GM12878 (cell line): ENCODE data around the gene ZNF276. TPM values are rescaled to one million over a fixed set of nuclear protein-coding genes. Genes with fewer than 3 reads are reported as not detected.

Experiments used
- ATAC-seq: fragments of 200-7000 bp; cut with Tn5 transposase; 3 replicates; pipeline ENCODE4 v1.9.1; 2020; ENCODE audit warnings: mild to moderate bottlenecking, moderate library complexity
- BruUV-seq: library from RNA; stranded (reverse); fragments of 400-500 nt; replicated peaks from 2 replicates; lab custom pipeline; 2021; lab: Mats Ljungman, UMichigan
- CTCF ChIA-PET: fragments of 300-600 bp; sonication (Branson Sonifier 250); formaldehyde crosslinking; extraction: SDS; loops from one replicate; lab custom pipeline; 2021; ENCODE audit warnings: inconsistent platforms; lab: Yijun Ruan, JAX
- POLR2A ChIA-PET: fragments of 350-600 bp; formaldehyde crosslinking; extraction: SDS; loops from one replicate; lab custom pipeline; 2021; ENCODE audit warnings: inconsistent platforms; lab: Charles Lee
- RAD21 ChIA-PET: fragments of 300-600 bp; sonication (Branson Sonifier 250); formaldehyde crosslinking; loops from one replicate; lab custom pipeline; 2023; ENCODE audit warnings: antibody characterized with exemption; ENCODE audit not compliant: unreplicated experiment; lab: Charles Lee
- SMC1A ChIA-PET: fragments of 300-600 bp; sonication (Branson Sonifier 250); formaldehyde crosslinking; loops from one replicate; lab custom pipeline; 2023; ENCODE audit not compliant: unreplicated experiment, uncharacterized antibody; lab: Charles Lee
- DNase-seq: peaks from one replicate; pipeline ENCODE4 v3.0.0-alpha.2; 2011; ENCODE audit warnings: low read depth, low spot score
- FAIRE-seq: peaks from 3 replicates; lab custom pipeline; 2011; peaks lifted over from hg19 to GRCh38; lab: Jason Lieb, UNC
- H2AFZ ChIP-seq: 2 replicates; pipeline ENCODE4 v1.6.0; 2011; ENCODE audit warnings: low read depth, low read length, control low read depth; ENCODE audit not compliant: control insufficient read depth
- H3K27ac ChIP-seq: 2 replicates; pipeline ENCODE4 v1.5.1; 2011; ENCODE audit warnings: control low read depth; ENCODE audit not compliant: control insufficient read depth, insufficient read depth
- H3K27me3 ChIP-seq, 2 experiments: replicated peaks in 1 of 2; 2 replicates each; pipeline versions ENCODE4 v1.6.0 to v1.6.1; 2011; ENCODE audit warnings: low read length in 1 of 2; ENCODE audit not compliant: control insufficient read depth in 2 of 2, insufficient read depth in 2 of 2
- H3K36me3 ChIP-seq, 2 experiments: 2 replicates each; pipeline ENCODE4 v1.5.1; 2011; ENCODE audit warnings: low read length in 1 of 2; ENCODE audit not compliant: control insufficient read depth in 2 of 2, insufficient read depth in 2 of 2
- H3K4me1 ChIP-seq: 2 replicates; pipeline ENCODE4 v1.6.1; 2011; ENCODE audit warnings: mild to moderate bottlenecking, low read length, moderate library complexity, mixed read lengths; ENCODE audit not compliant: control insufficient read depth, insufficient read depth
- H3K4me2 ChIP-seq: 2 replicates; pipeline ENCODE4 v1.6.0; 2011; ENCODE audit warnings: control low read depth; ENCODE audit not compliant: control insufficient read depth, insufficient read depth
- H3K4me3 ChIP-seq: fragments of 200-600 bp; sonication (generic); 2 replicates; pipeline ENCODE4 v1.5.1; 2016
- H3K79me2 ChIP-seq: 2 replicates; pipeline ENCODE4 v1.6.0; 2011; ENCODE audit warnings: low read length; ENCODE audit not compliant: control insufficient read depth, insufficient read depth
- H3K9ac ChIP-seq: 2 replicates; pipeline ENCODE4 v1.8.0; 2011; ENCODE audit warnings: low read length, control low read depth, mixed read lengths; ENCODE audit not compliant: control insufficient read depth, insufficient read depth
- H3K9me3 ChIP-seq: replicated peaks from 3 replicates; pipeline ENCODE4 v1.5.1; 2011; ENCODE audit warnings: mild to moderate bottlenecking, low read length; ENCODE audit not compliant: control insufficient read depth, insufficient read depth
- H4K20me1 ChIP-seq: 2 replicates; pipeline ENCODE4 v1.6.0; 2011; ENCODE audit not compliant: control insufficient read depth, insufficient read depth
- BRCA1 ChIP-seq: IDR thresholded peaks from 2 replicates; pipeline ENCODE4 v1.6.1; 2011; ENCODE audit warnings: low read depth, low read length, improper control_type of control experiment
- CHD4 ChIP-seq: fragments of 200-600 bp; sonication (generic); IDR thresholded peaks from 2 replicates; pipeline ENCODE4 v1.6.1; 2016; ENCODE audit warnings: mild to moderate bottlenecking
- CTCF ChIP-seq, 3 experiments: IDR thresholded peaks in 2 of 3; conservative IDR thresholded peaks in 1 of 3; 2 replicates each; pipeline ENCODE4 v1.5.1; 2011; ENCODE audit warnings: low read depth in 3 of 3, low read length in 3 of 3, mild to moderate bottlenecking in 3 of 3, control low read depth in 2 of 3, moderate library complexity in 2 of 3, inconsistent platforms in 1 of 3, mixed read lengths in 1 of 3; ENCODE audit not compliant: control insufficient read depth in 2 of 3, insufficient read depth in 1 of 3; ENCODE audit errors: extremely low read depth in 1 of 3
- EGR1 ChIP-seq, 2 experiments: IDR thresholded peaks; 1 replicate in 1 of 2; 2 replicates in 1 of 2; pipeline ENCODE4 v1.6.1; 2011 to 2012; ENCODE audit warnings: low read depth in 2 of 2, low read length in 2 of 2, borderline replicate concordance in 1 of 2, mild to moderate bottlenecking in 1 of 2, moderate library complexity in 1 of 2
- ESRRA ChIP-seq: IDR thresholded peaks from 2 replicates; pipeline ENCODE4 v1.6.1; 2012; ENCODE audit warnings: mild to moderate bottlenecking, low read length, improper control_type of control experiment
- HCFC1 ChIP-seq: fragments of 150-350 bp; IDR thresholded peaks from 2 replicates; pipeline ENCODE4 v1.6.1; 2014; ENCODE audit warnings: low read length
- IKZF1 ChIP-seq: fragments of 450-650 bp; conservative IDR thresholded peaks from 2 replicates; pipeline ENCODE4 v1.6.1; 2017; ENCODE audit warnings: antibody characterized with exemption, mild to moderate bottlenecking
- LARP7 ChIP-seq: fragments of 450-650 bp; IDR thresholded peaks from 2 replicates; pipeline ENCODE4 v1.6.1; 2017; ENCODE audit warnings: mild to moderate bottlenecking
- NR2C1 ChIP-seq: fragments of 450-650 bp; IDR thresholded peaks from 2 replicates; pipeline ENCODE4 v1.6.1; 2017; ENCODE audit warnings: antibody characterized with exemption, mild to moderate bottlenecking, moderate library complexity
- PML ChIP-seq: IDR thresholded peaks from 2 replicates; pipeline ENCODE4 v1.6.1; 2012; ENCODE audit warnings: low read length, inconsistent platforms
- RAD21 ChIP-seq: IDR thresholded peaks from 2 replicates; pipeline ENCODE4 v1.6.1; 2011; ENCODE audit warnings: mild to moderate bottlenecking, low read depth, low read length, moderate library complexity; ENCODE audit not compliant: insufficient read depth
- SUPT20H ChIP-seq: IDR thresholded peaks from 2 replicates; pipeline ENCODE4 v1.6.1; 2011; ENCODE audit warnings: low read depth, mild to moderate bottlenecking, low read length, moderate library complexity, borderline replicate concordance; ENCODE audit not compliant: control insufficient read depth
- TCF12 ChIP-seq: IDR thresholded peaks from 2 replicates; pipeline ENCODE4 v1.6.1; 2011; ENCODE audit warnings: low read depth, mild to moderate bottlenecking, low read length
- TCF3 ChIP-seq: IDR thresholded peaks from 2 replicates; pipeline ENCODE4 v1.6.1; 2012; ENCODE audit warnings: low read depth, mild to moderate bottlenecking, low read length, borderline replicate concordance; ENCODE audit not compliant: insufficient read depth
- YY1 ChIP-seq: IDR thresholded peaks from 2 replicates; pipeline ENCODE4 v1.6.1; 2011; ENCODE audit warnings: low read depth, mild to moderate bottlenecking, low read length
- ZBED1 ChIP-seq: IDR thresholded peaks from 2 replicates; pipeline ENCODE4 v1.6.1; 2016; ENCODE audit warnings: borderline replicate concordance
- ZNF24 ChIP-seq: fragments of 450-650 bp; IDR thresholded peaks from 2 replicates; pipeline ENCODE4 v1.6.1; 2017; ENCODE audit warnings: antibody characterized with exemption, mild to moderate bottlenecking
- WGBS: methylation state at CpG from one replicate; pipeline ENCODE4 v1.1.6; 2016; ENCODE audit warnings: low lambda C conversion rate; ENCODE audit not compliant: insufficient replicate concordance, insufficient coverage; ENCODE audit errors: missing lambda C conversion rate; 5-methylcytosine and 5-hydroxymethylcytosine counted together
- in situ Hi-C: fragments of 300-500 bp; cut with MboI; formaldehyde crosslinking; loops from 9 replicates; pipeline ENCODE4 v1.14.3; 2018; ENCODE audit warnings: mixed read lengths
- intact Hi-C: fragments of 100-400 bp; cut with micrococcal nuclease; formaldehyde crosslinking; loops from one replicate; pipeline ENCODE4 v1.14.2; 2022; ENCODE audit not compliant: unreplicated experiment
- polyA plus RNA-seq, 11 experiments: library from polyadenylated mRNA; depleted of rRNA in 4 of 11; unstranded in 6 of 11; stranded (reverse) in 5 of 11; fragments of >200 nt; fragmentation: Nextera tagmentation in 4 of 11; fragmentation: Illumina TruSeq in 1 of 11; extraction: Ambion mirVana in 4 of 11; extraction: Trizol in 1 of 11; gene quantifications; 1 replicate in 1 of 11; 2 replicates in 10 of 11; pipeline versions ENCODE4 v1.2.1 to v1.2.3, GENCODE V29; 2011 to 2016; ENCODE audit warnings: inconsistent platforms in 2 of 11, missing spikeins in 2 of 11, low read depth in 1 of 11
- total RNA-seq, 4 experiments: library from RNA; depleted of rRNA in 3 of 4; stranded (reverse); fragments of >200 nt in 3 of 4; fragmentation: Illumina TruSeq in 1 of 4; extraction: Trizol in 1 of 4; gene quantifications; 2 replicates each; pipeline versions ENCODE4 v1.2.1 to v1.2.3, GENCODE V29; 2013 to 2021

Gene ZNF276
- total and polyA plus RNA-seq, 10 of the 15 experiments (the other 5 are each of a cell fraction or from before 2014, with no cell fraction given) = 0.27 to 22.7 (median 8.7) TPM

GRCh38 chr16:89716493-89716892 lies 4.8 kb upstream of the ZNF276 start:
- ChIA-PET POLR2A (no interaction called here), CTCF (no interaction called here)
- DNase-seq = no peak

GRCh38 chr16:89716916-89717687 lies 4.2 kb upstream of the ZNF276 start:
- Histone ChIP-seq H3K27me3 (no peaks in the 10 kb centered on the region), H3K79me2 (peaks cover 10% of the 10 kb centered on the region), H3K4me2 (no peak overlapping the region), H3K9ac (no peak overlapping the region), H2AFZ (no peak overlapping the region), H4K20me1 (no peaks in the 10 kb centered on the region), H3K4me3 (no peak overlapping the region), H3K27ac (no peak overlapping the region), H3K9me3 (no peaks in the 10 kb centered on the region), H3K4me1 (peaks cover 12% of the 10 kb centered on the region), H3K36me3 (no peaks in the 10 kb centered on the region; a peak in 1 of 4 replicates)
- in situ Hi-C loops = no loop called here
- 89% methylated on average over 23 of the region's 29 CpGs for WGBS
- no peak for DNase-seq
- no TSS peak for BruUV-seq
- ChIA-PET POLR2A (no interaction called here), RAD21 (no interaction called here), SMC1A (interaction anchor here (1.1 kb wide), 1 partner anchor 143 kb away, joined by 3 read pairs; no protein-coding TSS in a partner anchor), CTCF (interaction anchor here (1.0 kb wide), 1 partner anchor 17 kb away, joined by 5 read pairs; no protein-coding TSS in a partner anchor)
- no peak for FAIRE-seq
- no peak for ATAC-seq
- TF ChIP-seq LARP7 (no peak), TCF3 (no peak), ESRRA (no peak), IKZF1 (no peak), EGR1 (IDR thresholded peaks at IDR 0.05; ENCODE audit: borderline replicate concordance in 1 of 2, low read depth in 2 of 2, low read length in 2 of 2) (no peak), BRCA1 (no peak), CHD4 (no peak), ZBED1 (no peak), PML (no peak), RAD21 (no peak), TCF12 (no peak), NR2C1 (no peak), CTCF (IDR thresholded peaks at IDR 0.05 in 2 of 3, conservative IDR thresholded peaks at IDR 0.05 in 1 of 3; ENCODE audit: control insufficient read depth in 2 of 3, extremely low read depth in 1 of 3, insufficient read depth in 1 of 3, low read depth in 3 of 3, low read length in 3 of 3) (no peak)
- intact Hi-C loops = no loop called here

More at GRCh38 chr16:89716493-89716892, 4.8 kb upstream of the ZNF276 start:
- H3K4me3 ChIP-seq = no peak overlapping the region
- RAD21 ChIA-PET = no interaction called here
- peaks cover 7% of the 10 kb centered on the region for H3K79me2 ChIP-seq
- H4K20me1 ChIP-seq = no peaks in the 10 kb centered on the region
- no peak overlapping the region for H3K9ac ChIP-seq
- intact Hi-C loops = no loop called here
- H3K36me3 ChIP-seq = no peaks in the 10 kb centered on the region; a peak in 1 of 4 replicates
- peaks cover 12% of the 10 kb centered on the region for H3K4me1 ChIP-seq
- no peak for FAIRE-seq
- H2AFZ ChIP-seq = no peak overlapping the region
- in situ Hi-C loops = no loop called here
- no peak for TF ChIP-seq ZNF24
- no peak for TF ChIP-seq BRCA1
- TF ChIP-seq SUPT20H = no peak
- TF ChIP-seq YY1 = no peak
- TF ChIP-seq NR2C1 = no peak
- TF ChIP-seq HCFC1 = no peak
- TF ChIP-seq, all 136 proteins: peak for 0
- Histone ChIP-seq H3K4me2 (no peak overlapping the region), H3K9me3 (no peaks in the 10 kb centered on the region), H3K27me3 (no peaks in the 10 kb centered on the region), H3K27ac (no peak overlapping the region)
- no peak for ATAC-seq
- WGBS = 96% methylated on average over 15 of the region's 15 CpGs
- BruUV-seq = no TSS peak
- SMC1A ChIA-PET = interaction anchor here (1.1 kb wide), 1 partner anchor 143 kb away, joined by 3 read pairs; no protein-coding TSS in a partner anchor
